Hematopoietic multipotent progenitor cell treated with erythropoietin and hydrocortisone succinate and interleukin-3 and kit ligand, for 4 days (in vitro differentiated cells): Measurements from ENCODE around the gene NYNRIN.
A peak's percentile ranks its signal among the peaks of the same experiment; 100 is the strongest.
"Not testable (repeated sequence)": the region's sequence is repeated elsewhere in the genome, so short reads cannot be mapped to it uniquely, and the experiment has no call there.

Experiments
- DNase-seq: peaks from one replicate; pipeline ENCODE4 v3.0.0-alpha.2; 2015

The NYNRIN gene

DNA sequence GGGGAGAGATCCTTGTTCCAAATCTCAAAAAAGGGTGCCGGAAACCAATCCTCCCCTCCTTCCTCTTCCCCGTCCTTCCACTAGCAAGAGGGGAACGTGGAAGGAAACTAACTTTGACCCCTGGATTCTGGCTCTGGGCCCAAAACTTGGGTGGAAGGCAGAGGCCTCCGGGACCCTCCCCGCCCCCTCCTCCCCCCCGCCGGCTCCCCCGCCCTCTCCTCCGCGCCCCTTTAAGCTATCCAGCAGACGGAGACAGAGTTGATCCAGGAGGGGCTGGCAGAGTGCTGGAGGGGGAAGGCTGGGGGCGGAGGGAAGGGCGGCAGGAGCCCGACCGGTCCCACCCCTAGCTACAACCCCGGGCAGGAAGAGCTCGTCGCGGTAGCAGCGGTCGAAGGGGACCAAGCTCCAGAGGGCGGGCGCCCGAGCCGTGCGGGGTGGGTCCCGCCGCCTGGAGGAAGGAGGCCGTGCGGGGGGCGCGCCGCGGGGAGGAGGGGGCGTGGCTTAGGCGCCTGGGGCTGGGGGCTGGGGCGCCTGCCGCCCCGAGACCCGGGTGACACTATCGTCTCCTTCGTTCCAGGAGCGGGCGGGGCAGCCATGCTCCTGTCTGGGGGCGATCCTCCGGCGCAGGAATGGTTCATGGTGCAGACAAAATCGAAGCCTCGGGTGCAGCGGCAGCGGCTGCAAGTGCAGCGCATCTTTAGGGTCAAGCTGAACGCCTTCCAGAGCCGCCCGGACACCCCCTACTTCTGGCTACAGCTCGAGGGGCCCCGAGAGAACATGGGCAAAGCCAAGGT lies at the start of gene NYNRIN:
Gene NYNRIN (plus strand): TSS at position 351 of the 794 bp plus-strand sequence. CDS start 244 bp downstream, at position 595.
- peak; percentile 86 for DNase-seq

DNA sequence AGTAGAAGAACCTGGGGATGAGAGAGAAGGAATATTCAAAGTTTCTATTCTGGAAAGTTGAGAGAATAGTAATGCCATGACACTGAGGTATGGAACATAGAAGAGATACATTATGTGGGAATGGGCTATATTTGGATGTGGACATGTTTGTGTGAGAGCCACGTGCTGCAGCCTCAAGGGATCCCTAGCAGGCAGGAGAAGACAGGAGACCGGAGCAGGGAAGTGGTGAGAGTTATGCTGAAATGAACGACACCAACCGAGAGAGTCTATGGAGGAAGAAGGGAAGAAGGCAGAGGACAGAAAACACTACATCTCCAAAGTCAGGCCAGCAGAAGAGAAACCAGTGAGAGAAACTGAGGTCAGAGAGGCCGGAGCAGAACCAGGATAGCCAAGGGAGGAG lies 49.1 kb upstream of the NYNRIN start:
- no peak for DNase-seq

- peak; percentile 65 for DNase-seq
These were observed 47.3 kb upstream of the NYNRIN start for GRCh38 chr14:24351517-24351916.

DNA sequence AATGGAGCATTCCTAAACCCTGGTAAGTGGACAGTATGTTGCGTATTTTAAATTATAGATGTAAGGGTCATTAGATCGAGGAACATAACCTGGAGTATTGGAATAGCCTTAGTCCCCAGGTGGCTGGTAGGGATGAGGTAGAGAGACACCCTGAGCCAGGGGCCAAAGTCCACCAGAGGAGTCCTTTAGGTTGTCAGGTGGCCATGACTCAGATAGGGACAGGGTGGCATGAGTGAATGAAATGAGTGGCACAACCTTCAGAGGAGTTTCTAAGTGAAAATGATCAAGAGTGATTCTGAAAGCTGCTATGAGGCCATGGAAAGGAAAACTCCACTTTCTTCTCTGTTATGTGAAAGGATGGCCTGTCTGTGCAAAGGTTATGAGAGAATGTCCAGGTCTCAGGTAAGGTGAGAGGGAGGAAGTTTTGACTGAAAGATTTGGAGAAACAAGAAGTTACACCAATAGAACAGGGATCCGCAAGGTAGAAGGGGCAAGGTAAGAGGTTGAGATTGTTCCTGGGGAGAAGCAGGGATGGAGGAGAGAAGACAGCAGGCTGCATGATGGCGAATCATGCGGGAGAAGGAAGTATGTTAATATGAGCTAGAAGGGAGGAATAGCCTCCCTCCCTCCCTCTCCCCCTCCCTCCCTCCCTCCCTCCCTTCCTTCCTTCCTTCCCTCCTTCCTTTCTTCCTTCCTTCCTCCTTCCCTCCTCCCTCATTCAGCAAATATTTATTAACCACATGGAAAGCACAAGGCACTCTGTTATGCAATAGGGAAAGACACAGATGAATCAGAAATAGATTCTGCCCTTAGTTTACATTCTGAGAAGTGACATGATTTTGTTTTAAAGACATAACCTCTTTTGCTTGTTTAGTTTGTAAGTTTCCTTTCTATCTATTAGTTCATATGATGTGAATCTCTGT lies 45.0 kb upstream of the NYNRIN start:
- DNase-seq = no peak

DNA sequence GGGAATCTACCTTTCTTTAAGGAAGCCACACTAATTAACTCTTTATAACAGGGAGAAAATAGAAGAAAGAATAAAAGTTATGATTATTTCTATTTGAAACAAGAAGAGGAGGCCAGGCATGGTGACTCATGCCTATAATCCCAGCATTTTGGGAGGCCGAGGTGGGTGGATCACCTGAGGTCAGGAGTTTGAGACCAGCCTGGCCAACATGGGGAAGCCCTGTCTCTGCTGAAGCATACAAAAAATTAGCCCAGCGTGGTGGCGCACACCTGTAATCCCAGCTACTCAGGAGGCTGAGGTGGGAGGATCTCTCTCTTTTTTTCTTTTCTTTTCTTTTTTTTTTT lies 44.3 kb upstream of the NYNRIN start:
- DNase-seq = not testable (repeated sequence)

DNA sequence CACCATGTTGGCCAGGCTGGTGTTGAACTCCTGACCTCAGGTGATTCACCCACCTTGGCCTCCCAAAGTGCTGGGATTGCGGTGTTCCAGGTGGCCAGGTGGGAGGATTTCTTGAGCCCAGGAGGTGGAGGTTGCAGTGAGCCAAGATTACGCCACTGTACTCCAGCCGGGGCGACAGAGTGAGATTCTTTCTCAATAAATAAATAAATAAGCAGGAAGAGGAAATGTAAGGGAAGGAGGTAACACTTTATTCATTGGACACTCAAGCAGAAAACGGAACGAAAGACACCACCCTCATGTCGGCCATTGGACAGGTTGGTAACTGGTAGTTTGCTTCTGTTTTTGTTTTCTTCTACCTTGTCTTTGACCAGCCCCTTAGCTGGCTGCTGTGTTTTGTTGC lies 43.8 kb upstream of the NYNRIN start:
- DNase-seq = no peak

- no peak for DNase-seq
These were observed 42.6 kb upstream of the NYNRIN start for GRCh38 chr14:24356208-24356607.

DNA sequence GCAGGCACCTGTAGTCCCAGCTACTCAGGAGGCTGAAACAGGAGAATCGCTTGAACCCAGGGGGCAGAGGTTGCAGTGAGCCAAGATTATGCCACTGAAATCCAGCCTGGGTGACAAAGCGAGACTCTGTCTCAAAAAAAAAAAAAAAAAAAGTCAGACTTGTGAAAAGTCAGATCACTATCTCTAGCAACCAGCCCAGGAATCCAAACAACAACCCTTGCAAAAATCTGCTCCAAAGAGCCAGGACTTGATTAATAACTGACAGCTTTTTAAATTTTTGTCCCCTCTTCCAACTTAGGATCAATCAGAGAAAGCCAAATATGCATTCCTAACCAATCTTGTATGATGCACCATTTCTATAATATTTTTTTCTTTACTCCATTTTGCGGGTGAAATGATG lies 38.5 kb upstream of the NYNRIN start:
- DNase-seq = no peak

- no peak for DNase-seq
These were observed 37.5 kb upstream of the NYNRIN start for GRCh38 chr14:24361326-24361725.

DNA sequence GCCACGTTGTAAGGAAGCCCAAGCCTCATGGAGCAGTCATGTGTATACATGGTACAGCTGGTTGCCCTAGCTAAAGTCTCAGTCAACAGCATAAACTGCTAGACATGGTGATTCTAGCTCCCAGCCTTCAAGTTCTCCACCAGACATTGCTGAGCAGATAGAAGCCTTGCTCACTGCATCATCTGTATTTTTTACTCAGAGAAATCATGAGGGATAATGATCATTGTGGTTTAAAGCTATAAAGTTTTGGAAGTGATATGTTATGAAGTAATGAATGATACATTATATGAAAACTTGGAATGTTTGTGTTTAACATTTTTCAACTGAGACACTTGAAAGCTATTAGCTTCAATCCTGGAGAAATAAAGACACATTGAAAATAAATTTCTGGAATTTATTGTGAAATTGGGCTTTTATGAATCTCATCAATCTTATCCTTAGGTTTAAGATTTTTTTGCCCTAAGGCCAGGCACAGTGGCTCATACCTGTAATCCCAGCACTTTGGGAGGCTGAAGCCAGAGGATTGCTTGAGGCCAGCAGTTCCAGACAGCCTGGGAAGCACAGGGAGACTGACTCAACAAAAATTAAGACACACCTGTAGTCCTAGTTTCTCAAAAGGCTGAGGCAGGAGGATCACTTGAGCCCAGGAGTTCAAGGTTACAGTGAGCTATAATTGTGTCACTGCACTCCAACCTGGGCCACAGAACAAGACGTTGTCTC lies 36.4 kb upstream of the NYNRIN start:
- DNase-seq = no peak

GRCh38 chr14:24363401-24363800 lies 35.4 kb upstream of the NYNRIN start:
- DNase-seq = no peak

DNA sequence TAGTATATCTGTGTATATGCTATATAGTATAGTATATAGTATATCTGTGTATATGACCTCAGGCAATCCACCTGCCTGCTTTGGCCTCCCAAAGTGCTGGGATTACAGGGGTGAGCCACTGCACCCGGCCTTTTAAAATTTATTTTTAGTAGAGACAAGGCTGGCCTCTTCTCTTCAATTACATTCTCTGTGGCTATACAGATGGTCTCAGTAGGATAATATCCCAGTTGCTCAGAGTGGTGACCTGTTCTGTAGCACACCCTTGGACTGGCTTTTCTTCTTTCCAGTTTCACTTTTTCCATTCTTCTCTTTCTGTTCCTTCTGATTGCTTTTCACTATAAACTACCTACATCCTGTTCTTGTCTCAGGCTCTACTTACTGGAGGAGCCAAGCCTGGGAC lies 34.0 kb upstream of the NYNRIN start:
- no peak for DNase-seq

- DNase-seq = peak; percentile 98
These were observed 33.0 kb upstream of the NYNRIN start for GRCh38 chr14:24365600-24366412.

DNA sequence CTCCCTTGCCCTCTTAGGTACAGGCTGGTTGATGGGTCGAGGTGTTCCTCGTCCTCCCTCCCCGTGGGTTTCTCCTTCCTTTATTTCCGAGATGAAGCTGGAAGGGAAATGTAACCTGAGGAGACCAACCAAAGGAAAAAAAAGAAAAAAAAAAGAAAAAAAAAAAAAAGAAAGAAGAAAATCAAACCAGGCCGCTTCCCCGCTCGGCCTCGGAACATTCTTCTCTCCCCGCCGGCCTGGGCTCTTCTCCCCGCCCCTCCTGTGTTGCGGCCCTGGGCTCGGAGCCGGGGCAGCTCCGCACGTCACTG lies 32.4 kb upstream of the NYNRIN start:
- no peak for DNase-seq

DNA sequence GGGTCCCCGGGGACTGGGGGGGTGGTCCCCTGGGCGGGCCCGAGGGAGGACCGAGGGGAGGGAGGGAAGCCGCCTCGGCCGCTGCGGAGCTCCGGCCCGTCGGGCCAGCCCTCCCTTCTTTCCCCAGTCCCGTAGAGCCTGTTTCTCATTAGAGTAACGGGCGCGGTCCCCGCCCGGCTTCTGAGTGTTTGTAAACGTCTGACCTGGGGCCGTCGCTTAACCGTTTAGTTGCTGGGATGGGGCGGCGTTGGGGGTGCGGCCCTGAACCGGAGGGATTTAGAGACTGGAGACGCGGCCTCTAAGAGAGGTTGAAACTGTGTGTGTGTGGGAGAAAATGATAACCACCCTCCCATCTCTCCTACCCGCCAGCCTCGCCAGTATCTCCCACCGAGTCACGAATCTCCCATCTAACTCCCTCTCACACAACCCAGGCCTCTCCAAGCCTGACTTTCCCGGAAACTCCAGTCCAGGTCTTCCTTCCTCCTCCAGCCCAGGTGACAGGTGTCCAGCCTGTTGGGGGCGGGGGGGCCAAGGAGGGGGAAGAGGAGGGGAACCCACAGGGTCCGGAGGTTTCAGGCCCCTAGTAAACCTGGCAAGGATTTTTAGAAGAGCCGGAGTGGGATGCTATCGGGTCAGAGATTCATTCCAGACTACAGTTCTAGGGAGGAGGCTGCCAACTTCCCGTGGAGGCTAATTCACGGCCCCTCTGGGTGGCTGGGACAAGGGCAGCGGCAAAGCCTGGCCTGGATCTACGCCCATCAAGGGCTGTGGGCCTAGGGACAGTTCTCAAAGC lies 31.9 kb upstream of the NYNRIN start:
- peak; percentile 87 for DNase-seq

- DNase-seq = peak; percentile 78
These were observed 31.1 kb upstream of the NYNRIN start, which contains the start of gene NFATC4 for GRCh38 chr14:24367514-24368211. Gene NFATC4, plus strand, starts transcription at chr14:24368184. Its CDS starts 157 bp downstream, at chr14:24368341.

GRCh38 chr14:24368212-24368561 lies 30.6 kb upstream of the NYNRIN start:
- no peak for DNase-seq

- peak; percentile 84 for DNase-seq
These were observed 30.1 kb upstream of the NYNRIN start for GRCh38 chr14:24368562-24369252.

DNA sequence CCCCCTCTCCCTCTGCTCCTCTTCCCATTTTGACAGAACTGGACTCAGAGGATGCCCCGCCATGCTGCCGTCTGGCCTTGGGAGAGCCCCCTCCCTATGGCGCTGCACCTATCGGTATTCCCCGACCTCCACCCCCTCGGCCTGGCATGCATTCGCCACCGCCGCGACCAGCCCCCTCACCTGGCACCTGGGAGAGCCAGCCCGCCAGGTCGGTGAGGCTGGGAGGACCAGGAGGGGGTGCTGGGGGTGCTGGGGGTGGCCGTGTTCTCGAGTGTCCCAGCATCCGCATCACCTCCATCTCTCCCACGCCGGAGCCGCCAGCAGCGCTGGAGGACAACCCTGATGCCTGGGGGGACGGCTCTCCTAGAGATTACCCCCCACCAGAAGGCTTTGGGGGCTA lies 29.3 kb upstream of the NYNRIN start:
- no peak for DNase-seq

DNA sequence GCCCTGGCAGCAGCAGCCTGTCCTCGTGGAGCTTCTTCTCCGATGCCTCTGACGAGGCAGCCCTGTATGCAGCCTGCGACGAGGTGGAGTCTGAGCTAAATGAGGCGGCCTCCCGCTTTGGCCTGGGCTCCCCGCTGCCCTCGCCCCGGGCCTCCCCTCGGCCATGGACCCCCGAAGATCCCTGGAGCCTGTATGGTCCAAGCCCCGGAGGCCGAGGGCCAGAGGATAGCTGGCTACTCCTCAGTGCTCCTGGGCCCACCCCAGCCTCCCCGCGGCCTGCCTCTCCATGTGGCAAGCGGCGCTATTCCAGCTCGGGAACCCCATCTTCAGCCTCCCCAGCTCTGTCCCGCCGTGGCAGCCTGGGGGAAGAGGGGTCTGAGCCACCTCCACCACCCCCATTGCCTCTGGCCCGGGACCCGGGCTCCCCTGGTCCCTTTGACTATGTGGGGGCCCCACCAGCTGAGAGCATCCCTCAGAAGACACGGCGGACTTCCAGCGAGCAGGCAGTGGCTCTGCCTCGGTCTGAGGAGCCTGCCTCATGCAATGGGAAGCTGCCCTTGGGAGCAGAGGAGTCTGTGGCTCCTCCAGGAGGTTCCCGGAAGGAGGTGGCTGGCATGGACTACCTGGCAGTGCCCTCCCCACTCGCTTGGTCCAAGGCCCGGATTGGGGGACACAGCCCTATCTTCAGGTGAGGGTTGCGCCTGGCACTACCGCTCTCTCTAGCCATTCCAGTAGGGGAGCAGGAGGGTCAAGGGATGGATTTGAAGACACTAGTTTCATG lies 28.7 kb upstream of the NYNRIN start:
- DNase-seq = no peak
